ENCODE measurements around the gene SURF4.

- TF ChIP-seq CTCF (IDR thresholded peaks at IDR 0.05; ENCODE audit: low read depth, low read length, poor library complexity, severe bottlenecking), result no peak
- no peak for TF ChIP-seq EZH2phosphoT487 (IDR thresholded peaks at IDR 0.05; ENCODE audit: borderline replicate concordance, low read length)
Observed at GRCh38 chr9:133424187-133424586, 48.3 kb upstream of the SURF4 start.
